Glutamatergic neuron (in vitro differentiated cells): Measurements from ENCODE around the gene AGBL4. TPM values are rescaled to one million over a fixed set of nuclear protein-coding genes. Genes with fewer than 3 reads are reported as not detected.
"Not testable (repeated sequence)": the region's sequence is repeated elsewhere in the genome, so short reads cannot be mapped to it uniquely, and the experiment has no call there.

Experiments used
- DNase-seq: peaks from one replicate; pipeline ENCODE4 v3.0.0; 2022
- H3K27ac Mint-ChIP-seq: one replicate; pipeline ENCODE4 v1.8.0; 2020; ENCODE audit warnings: mild to moderate bottlenecking, mixed read lengths, inconsistent platforms; ENCODE audit not compliant: unreplicated experiment
- H3K27me3 Mint-ChIP-seq: one replicate; pipeline ENCODE4 v1.8.0; 2020; ENCODE audit warnings: mild to moderate bottlenecking, moderate library complexity, mixed read lengths, inconsistent platforms; ENCODE audit not compliant: unreplicated experiment
- H3K36me3 Mint-ChIP-seq: one replicate; pipeline ENCODE4 v1.8.0; 2020; ENCODE audit warnings: mild to moderate bottlenecking, mixed read lengths, inconsistent platforms; ENCODE audit not compliant: unreplicated experiment
- H3K4me1 Mint-ChIP-seq: one replicate; pipeline ENCODE4 v1.8.0; 2020; ENCODE audit warnings: mild to moderate bottlenecking, low read depth, mixed read lengths, inconsistent platforms; ENCODE audit not compliant: unreplicated experiment
- H3K4me3 Mint-ChIP-seq: one replicate; pipeline ENCODE4 v1.8.0; 2020; ENCODE audit warnings: mild to moderate bottlenecking, mixed read lengths, inconsistent platforms; ENCODE audit not compliant: unreplicated experiment
- H3K9me3 Mint-ChIP-seq: one replicate; pipeline ENCODE4 v1.8.0; 2020; ENCODE audit warnings: mild to moderate bottlenecking, moderate library complexity, mixed read lengths, inconsistent platforms; ENCODE audit not compliant: unreplicated experiment
- CTCF ChIP-seq: fragments of 200-600 bp; sonication (generic); IDR thresholded peaks from one replicate; pipeline ENCODE4 v1.5.0; 2021; ENCODE audit not compliant: partially characterized antibody, unreplicated experiment
- total RNA-seq: library from RNA; stranded (reverse); fragmentation: NEBNext Ultra II Directional; extraction: Animal tissue kit (Norgen Biotek cat#: 25700); gene quantifications from one replicate; pipeline ENCODE4 v1.2.1, GENCODE V29; 2021; ENCODE audit not compliant: unreplicated experiment

The AGBL4 gene
- total RNA-seq, 1 donor from 2014 or later: 3.5 TPM

GRCh38 chr1:49333906-49334305 lies 689.8 kb downstream of the AGBL4 start:
- H3K27me3 Mint-ChIP-seq: no peaks in the 10 kb centered on the region
- H3K9me3 Mint-ChIP-seq: no peaks in the 10 kb centered on the region
- TF ChIP-seq CTCF: no peak
- H3K4me1 Mint-ChIP-seq: no peaks in the 10 kb centered on the region
- H3K36me3 Mint-ChIP-seq: no peaks in the 10 kb centered on the region
- no peak for DNase-seq
- no peak overlapping the region for H3K27ac Mint-ChIP-seq
- no peak overlapping the region for H3K4me3 Mint-ChIP-seq

DNA sequence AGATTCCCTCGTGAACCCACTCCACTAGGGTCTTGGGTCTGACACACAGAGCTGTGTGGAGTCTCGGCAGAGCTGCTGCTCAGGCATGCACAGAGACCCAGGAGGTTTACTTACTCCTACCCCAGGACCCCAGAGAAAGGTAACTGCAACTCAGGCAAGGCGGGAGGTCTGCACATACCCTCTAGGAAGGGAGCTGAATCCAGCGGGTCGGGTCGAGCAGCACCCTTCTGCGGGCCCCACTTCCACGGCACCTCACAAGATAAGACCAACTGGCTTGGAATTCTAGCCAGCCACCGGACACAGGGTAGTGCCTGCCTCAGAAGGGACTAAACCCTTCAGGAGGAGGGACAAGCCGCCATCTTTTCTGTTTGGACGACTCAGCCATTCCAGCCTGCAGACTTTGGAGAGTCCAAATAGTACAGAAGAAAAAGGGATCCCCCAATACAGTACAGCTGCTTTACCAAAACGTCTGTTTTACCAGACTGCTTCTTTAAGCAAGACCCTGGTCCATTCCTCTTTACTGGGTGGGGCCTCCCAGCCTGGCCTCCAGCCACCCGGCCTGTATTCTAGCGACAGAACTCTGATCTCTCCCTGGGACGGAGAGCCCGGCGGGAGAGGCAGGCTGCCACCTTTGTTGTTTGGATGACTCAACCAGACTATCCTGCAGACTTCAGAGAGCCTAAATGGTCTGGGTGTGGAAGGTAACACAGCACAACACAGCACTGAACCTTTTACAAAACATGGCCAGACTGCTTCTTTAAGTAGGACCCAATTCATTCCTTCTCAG lies 692.5 kb downstream of the AGBL4 start:
- Mint-ChIP-seq H3K4me1 (no peaks in the 10 kb centered on the region), H3K27ac (no peak overlapping the region), H3K4me3 (no peak overlapping the region), H3K9me3 (no peaks in the 10 kb centered on the region), H3K36me3 (no peaks in the 10 kb centered on the region), H3K27me3 (no peaks in the 10 kb centered on the region)
- DNase-seq: no peak
- TF ChIP-seq CTCF: no peak

GRCh38 chr1:49323925-49324540 lies 699.7 kb downstream of the AGBL4 start:
- H3K36me3 Mint-ChIP-seq: no peaks in the 10 kb centered on the region

DNA sequence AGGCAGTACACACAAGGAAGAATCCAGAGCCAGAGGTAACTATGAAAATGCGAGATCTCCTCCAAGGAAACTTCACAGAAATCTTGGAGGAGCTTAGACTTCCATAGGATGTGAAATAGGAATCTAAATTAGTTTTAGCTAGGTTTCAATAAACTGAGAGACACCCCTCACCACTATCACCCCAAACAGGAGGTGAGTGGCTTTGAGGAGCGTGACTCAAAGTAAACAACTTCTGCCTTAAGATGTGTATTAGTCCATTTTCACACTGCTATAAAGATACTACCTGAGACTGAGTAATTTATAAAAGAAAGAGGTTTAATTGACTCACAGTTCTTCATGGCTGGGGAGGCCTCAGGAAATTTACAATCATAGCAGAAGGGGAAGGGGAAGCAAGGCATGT lies 703.3 kb downstream of the AGBL4 start:
- H3K27ac Mint-ChIP-seq, H3K36me3 Mint-ChIP-seq, H3K27me3 Mint-ChIP-seq, DNase-seq, H3K4me3 Mint-ChIP-seq, H3K9me3 Mint-ChIP-seq, H3K4me1 Mint-ChIP-seq: not testable (repeated sequence)

More at GRCh38 chr1:49323925-49324540, 699.7 kb downstream of the AGBL4 start:
- Mint-ChIP-seq H3K27me3 (no peaks in the 10 kb centered on the region), H3K4me1 (no peaks in the 10 kb centered on the region), H3K27ac (no peak overlapping the region), H3K9me3 (no peaks in the 10 kb centered on the region), H3K4me3 (no peak overlapping the region)
- no peak for TF ChIP-seq CTCF
- no peak for DNase-seq

DNA sequence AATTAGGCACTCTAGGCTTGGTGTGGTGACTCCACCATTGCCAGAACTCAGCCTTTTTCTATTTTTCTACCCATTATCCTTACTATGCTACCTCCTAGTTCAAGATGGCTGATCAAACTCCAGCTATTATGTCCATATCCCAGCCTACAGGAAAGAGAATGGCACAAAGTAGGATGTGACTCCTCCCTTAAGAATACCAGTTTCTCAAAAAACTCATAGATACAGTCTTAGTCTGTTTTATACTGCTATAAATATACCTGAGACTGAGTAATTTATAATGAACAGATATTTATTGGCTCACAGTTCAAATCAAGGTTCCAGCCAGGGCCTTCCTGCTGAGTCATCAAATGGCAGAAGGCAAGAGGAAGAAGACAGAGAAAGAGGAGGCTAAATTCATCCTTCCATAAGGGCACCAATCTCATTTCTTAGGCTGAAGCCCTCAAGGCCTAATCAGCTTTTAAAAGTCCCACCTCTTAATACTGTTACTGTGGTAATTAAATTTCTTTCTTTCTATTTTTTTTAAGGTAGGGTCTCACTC lies 704.3 kb downstream of the AGBL4 start:
- no peaks in the 10 kb centered on the region for H3K27me3 Mint-ChIP-seq
- peaks cover 5% of the 10 kb centered on the region for H3K36me3 Mint-ChIP-seq
- H3K27ac Mint-ChIP-seq: no peak overlapping the region
- no peaks in the 10 kb centered on the region for H3K4me1 Mint-ChIP-seq
- DNase-seq: no peak
- TF ChIP-seq CTCF: no peak
- no peak overlapping the region for H3K4me3 Mint-ChIP-seq
- no peaks in the 10 kb centered on the region for H3K9me3 Mint-ChIP-seq
